Thymus (tissue), 11 donors: ENCODE results near the gene ZNF160. TPM values are rescaled to one million over a fixed set of nuclear protein-coding genes. Genes with fewer than 3 reads are reported as not detected.
"Not testable (repeated sequence)": the region's sequence is repeated elsewhere in the genome, so short reads cannot be mapped to it uniquely, and the experiment has no call there.

Experiments
- DNase-seq, 9 donors: peaks; one replicate each; pipeline ENCODE4 v3.0.0-alpha.2; 2013; ENCODE audit warnings: low spot score in 9 of 9, low read depth in 6 of 9, missing footprints in 1 of 9
- H3K27ac ChIP-seq, 2 donors: one replicate each; pipeline ENCODE4 v1.5.1; 2013; ENCODE audit warnings: control low read depth in 1 of 2, low read depth in 1 of 2, low read length in 1 of 2, mild to moderate bottlenecking in 1 of 2, moderate library complexity in 1 of 2
- H3K27me3 ChIP-seq, 2 donors: one replicate each; pipeline ENCODE4 v1.5.1; 2013; ENCODE audit warnings: low read length in 1 of 2; ENCODE audit not compliant: control insufficient read depth in 2 of 2, insufficient read depth in 1 of 2
- H3K36me3 ChIP-seq, 2 donors: one replicate each; pipeline ENCODE4 v1.5.1; 2013; ENCODE audit warnings: low read length in 1 of 2, mild to moderate bottlenecking in 1 of 2, moderate library complexity in 1 of 2; ENCODE audit not compliant: control insufficient read depth in 2 of 2, insufficient read depth in 2 of 2
- H3K4me1 ChIP-seq, 2 donors: one replicate each; pipeline ENCODE4 v1.5.1; 2013; ENCODE audit warnings: low read length in 2 of 2; ENCODE audit not compliant: control insufficient read depth in 2 of 2, insufficient read depth in 2 of 2
- H3K4me3 ChIP-seq, 2 donors: one replicate each; pipeline ENCODE4 v1.5.1; 2013; ENCODE audit warnings: low read length in 2 of 2, control low read depth in 1 of 2, mild to moderate bottlenecking in 1 of 2
- H3K9me3 ChIP-seq, 2 donors: one replicate each; pipeline ENCODE4 v1.5.1; 2013; ENCODE audit warnings: low read length in 1 of 2, mild to moderate bottlenecking in 1 of 2; ENCODE audit not compliant: control insufficient read depth in 2 of 2, insufficient read depth in 1 of 2
- WGBS: extraction: QIAGEN DNeasy Blood & Tissue Kit; methylation state at CpG from one replicate; pipeline ENCODE4 v1.1.7; 2013; 5-methylcytosine and 5-hydroxymethylcytosine counted together
- polyA plus RNA-seq: library from polyadenylated mRNA; stranded (reverse); fragments of 200-250 nt; gene quantifications from one replicate; pipeline ENCODE4 v1.2.3, GENCODE V29; 2013
- total RNA-seq: library from RNA; stranded (reverse); fragments of 120-200 nt; gene quantifications from one replicate; pipeline ENCODE4 v1.2.4, GENCODE V29; 2013
- donor health status: healthy.

ZNF160 gene
- total and polyA plus RNA-seq, 2 donors: 20.5 to 33.1 TPM

- not testable (repeated sequence) for H3K4me3 ChIP-seq, H3K27ac ChIP-seq, DNase-seq, H3K27me3 ChIP-seq, H3K4me1 ChIP-seq, H3K9me3 ChIP-seq
- peaks cover 19 to 22% of the 10 kb centered on the region in 2 donors for H3K36me3 ChIP-seq
- 100% methylated on average over 4 of the region's 10 CpGs for WGBS
Observed at GRCh38 chr19:53096982-53097690, 6.1 kb downstream of the ZNF160 start.

- H3K4me1 ChIP-seq, H3K9me3 ChIP-seq, DNase-seq, H3K27ac ChIP-seq, H3K27me3 ChIP-seq, H3K4me3 ChIP-seq: not testable (repeated sequence)
- WGBS: 63% methylated on average over 4 of the region's 6 CpGs
- H3K36me3 ChIP-seq: peaks cover 21 to 23% of the 10 kb centered on the region in 2 donors
Observed at GRCh38 chr19:53096579-53096978, 6.6 kb downstream of the ZNF160 start.

GRCh38 chr19:53094754-53095575 lies 8.3 kb downstream of the ZNF160 start:
- H3K27me3 ChIP-seq: no peaks in the 10 kb centered on the region
- H3K36me3 ChIP-seq: peaks cover 36 to 40% of the 10 kb centered on the region in 2 donors
- DNase-seq: no peak
- no peak overlapping the region for H3K27ac ChIP-seq
- no peaks in the 10 kb centered on the region for H3K9me3 ChIP-seq
- WGBS: 95% methylated on average over 29 of the region's 29 CpGs
- no peaks in the 10 kb centered on the region for H3K4me1 ChIP-seq
- no peak overlapping the region for H3K4me3 ChIP-seq

GRCh38 chr19:53092723-53093122 lies 10.5 kb downstream of the ZNF160 start:
- Histone ChIP-seq H3K27me3 (no peaks in the 10 kb centered on the region), H3K36me3 (peaks cover 38 to 42% of the 10 kb centered on the region in 2 donors), H3K4me3 (no peak overlapping the region), H3K9me3 (no peaks in the 10 kb centered on the region), H3K4me1 (no peaks in the 10 kb centered on the region), H3K27ac (no peak overlapping the region)
- 63% methylated on average over 1 of the region's 1 CpG for WGBS
- no peak for DNase-seq

GRCh38 chr19:53091413-53092254 lies 11.6 kb downstream of the ZNF160 start:
- Histone ChIP-seq H3K4me3 (no peak overlapping the region), H3K9me3 (no peaks in the 10 kb centered on the region), H3K27me3 (no peaks in the 10 kb centered on the region), H3K36me3 (peaks cover 39 to 44% of the 10 kb centered on the region in 2 donors), H3K4me1 (no peaks in the 10 kb centered on the region), H3K27ac (no peak overlapping the region)
- no peak for DNase-seq
- 97% methylated on average over 19 of the region's 19 CpGs for WGBS

GRCh38 chr19:53088091-53088490 lies 15.1 kb downstream of the ZNF160 start:
- Histone ChIP-seq H3K36me3 (peaks cover 53 to 68% of the 10 kb centered on the region in 2 donors), H3K27ac (no peak overlapping the region)
- 91% methylated on average over 6 of the region's 6 CpGs for WGBS

GRCh38 chr19:53086949-53087348 lies 16.3 kb downstream of the ZNF160 start:
- no peak for DNase-seq
- Histone ChIP-seq H3K9me3 (no peaks in the 10 kb centered on the region), H3K27ac (no peak overlapping the region), H3K27me3 (no peaks in the 10 kb centered on the region), H3K4me1 (no peaks in the 10 kb centered on the region), H3K36me3 (peaks cover 54 to 77% of the 10 kb centered on the region in 2 donors), H3K4me3 (no peak overlapping the region)
- WGBS: 65% methylated on average over 5 of the region's 5 CpGs

More at GRCh38 chr19:53088091-53088490, 15.1 kb downstream of the ZNF160 start:
- Histone ChIP-seq H3K9me3 (no peaks in the 10 kb centered on the region), H3K27me3 (no peaks in the 10 kb centered on the region), H3K4me3 (no peak overlapping the region), H3K4me1 (no peaks in the 10 kb centered on the region)
- DNase-seq: no peak

GRCh38 chr19:53085496-53085895 lies 17.7 kb downstream of the ZNF160 start:
- H3K4me1 ChIP-seq: no peaks in the 10 kb centered on the region
- H3K4me3 ChIP-seq: no peak overlapping the region
- no peak for DNase-seq
- no peaks in the 10 kb centered on the region for H3K9me3 ChIP-seq
- H3K27ac ChIP-seq: no peak overlapping the region
- peaks cover 43 to 65% of the 10 kb centered on the region in 2 donors for H3K36me3 ChIP-seq
- no peaks in the 10 kb centered on the region for H3K27me3 ChIP-seq
- 99% methylated on average over 7 of the region's 7 CpGs for WGBS
